Measurements from ENCODE around the gene TMEM25.

The TMEM25 gene

GRCh38 chr11:118530683-118531596, at the start of gene TMEM25:
TSS of gene TMEM25 (plus strand) at chr11:118531192. CDS start at chr11:118531802, 610 bp downstream.
- H3K27ac ChIP-seq (ENCODE audit: extremely low read depth, low read depth, low read length): peak within 1 kb of the TSS; percentile 74; the same call in 1 of the 2 replicates
- ChIA-PET CTCF (no interaction called here), POLR2A (interaction anchor here (1.0 to 1.2 kb wide), 2 partner anchors 21 to 42 kb away, joined by 3 read pairs; no protein-coding TSS in a partner anchor)
- no peak; the same call in 1 of the 2 replicates for TF ChIP-seq HOXC10 (CRISPR knock-in tag; IDR thresholded peaks at IDR 0.05)
- no peak for TF ChIP-seq ZNF214 (tag by site-specific recombination; IDR thresholded peaks at IDR 0.05; ENCODE audit: borderline replicate concordance)
- TF ChIP-seq MYNN (tag by site-specific recombination; IDR thresholded peaks at IDR 0.05; ENCODE audit: borderline replicate concordance): peak; percentile 40; the same call in 1 of the 2 replicates
- no peak; the same call in 1 of the 2 replicates for TF ChIP-seq ZNF629 (tag by site-specific recombination; IDR thresholded peaks at IDR 0.05)
- TF ChIP-seq ZNF830 (tag by site-specific recombination; IDR thresholded peaks at IDR 0.05; ENCODE audit: low read depth): no peak
- TF ChIP-seq BCL11A (tag by site-specific recombination; IDR thresholded peaks at IDR 0.05; ENCODE audit: low read depth): no peak
- no peak for TF ChIP-seq ELK4 (IDR thresholded peaks at IDR 0.05; ENCODE audit: borderline replicate concordance, low read depth, low read length)
- no peak for TF ChIP-seq ZNF19 (tag by site-specific recombination; IDR thresholded peaks at IDR 0.05; ENCODE audit: low read depth)
- TF ChIP-seq ZNF76 (tag by site-specific recombination; IDR thresholded peaks at IDR 0.05; ENCODE audit: borderline replicate concordance, low read depth): no peak
- TF ChIP-seq ZNF248 (tag by site-specific recombination; IDR thresholded peaks at IDR 0.05): no peak
- no peak; the same call in 1 of the 2 replicates for TF ChIP-seq ZNF777 (tag by site-specific recombination; IDR thresholded peaks at IDR 0.05; ENCODE audit: borderline replicate concordance)
- TF ChIP-seq ATF2 (tag by site-specific recombination; IDR thresholded peaks at IDR 0.05; ENCODE audit: low read depth): no peak
- 0 out of 2 replicates have a peak, but pooled peaks have one; percentile 20 for TF ChIP-seq ZNF324 (tag by site-specific recombination; IDR thresholded peaks at IDR 0.05)
- TF ChIP-seq ZNF133 (tag by site-specific recombination; IDR thresholded peaks at IDR 0.05): no peak
- TF ChIP-seq SCRT2 (tag by site-specific recombination; IDR thresholded peaks at IDR 0.05): no peak
- no peak for TF ChIP-seq PRDM4 (tag by site-specific recombination; IDR thresholded peaks at IDR 0.05)
- TF ChIP-seq ZNF24 (tag by site-specific recombination; IDR thresholded peaks at IDR 0.05): 0 out of 2 replicates have a peak, but pooled peaks have one; percentile 17
- no peak for TF ChIP-seq ZNF585B (tag by site-specific recombination; IDR thresholded peaks at IDR 0.05)
- TF ChIP-seq ZNF596 (tag by site-specific recombination; IDR thresholded peaks at IDR 0.05): 0 out of 2 replicates have a peak, but pooled peaks have one; percentile 34
- peak; percentile 53; the same call in 1 of the 2 replicates for TF ChIP-seq ZNF23 (tag by site-specific recombination; IDR thresholded peaks at IDR 0.05; ENCODE audit: borderline replicate concordance)
- TF ChIP-seq ZNF112 (tag by site-specific recombination; IDR thresholded peaks at IDR 0.05): no peak
- no peak for TF ChIP-seq ZNF645 (tag by site-specific recombination; IDR thresholded peaks at IDR 0.05)
- no peak; the same call in 1 of the 2 replicates for TF ChIP-seq ZSCAN23 (tag by site-specific recombination; IDR thresholded peaks at IDR 0.05)
- TF ChIP-seq ZNF571 (tag by site-specific recombination; IDR thresholded peaks at IDR 0.05): no peak
- no peak for TF ChIP-seq ZNF658 (tag by site-specific recombination; IDR thresholded peaks at IDR 0.05)
- no peak for TF ChIP-seq ZNF549 (tag by site-specific recombination; IDR thresholded peaks at IDR 0.05)
- no peak; the same call in 1 of the 2 replicates for TF ChIP-seq PBX3 (CRISPR knock-in tag; IDR thresholded peaks at IDR 0.05)

More at GRCh38 chr11:118530683-118531596, at the start of gene TMEM25:
- Histone ChIP-seq H3K4me1 (ENCODE audit: control insufficient read depth, insufficient read depth, low read length) (no peaks in the 10 kb centered on the region), H3K9me3 (ENCODE audit: control insufficient read depth, insufficient read depth, low read depth, low read length) (no peaks in the 10 kb centered on the region), H3K4me3 (ENCODE audit: low read depth, low read length) (peak within 1 kb of the TSS; percentile 64), H3K36me3 (ENCODE audit: control insufficient read depth in 2 of 2, insufficient read depth in 1 of 2, low read length in 2 of 2) (peaks cover 0 to 52% of the 10 kb centered on the region in 2 experiments; a peak in 1 of 3 replicates)

Measured in HEK293 (cell line).